DMS53 treated with DMSO at 0.1 percent for 48 hours (cell line): ENCODE results near the gene ZNF85.
"Not testable (repeated sequence)": the region's sequence is repeated elsewhere in the genome, so short reads cannot be mapped to it uniquely, and the experiment has no call there.

Experiments
- DNase-seq: peaks from one replicate; lab custom pipeline; 2025; ENCODE audit not compliant: unreplicated experiment; lab: John Stamatoyannopoulos, UW

The ZNF85 gene

GRCh38 chr19:20923077-20923871, at the start of gene ZNF85:
Gene ZNF85, plus strand, starts transcription at chr19:20923251. Its CDS starts 150 bp downstream, at chr19:20923401.
- DNase-seq = peak; percentile 90

- DNase-seq = no peak
Measured at GRCh38 chr19:20879501-20879900, 43.5 kb upstream of the ZNF85 start.

GRCh38 chr19:20912973-20913372, 10.1 kb upstream of the ZNF85 start:
- no peak for DNase-seq

- no peak for DNase-seq
Measured at GRCh38 chr19:20925481-20925880, 2.4 kb downstream of the ZNF85 start.

GRCh38 chr19:20926796-20927195, 3.7 kb downstream of the ZNF85 start:
- DNase-seq = no peak

- no peak for DNase-seq
Measured at GRCh38 chr19:20928371-20928770, 5.3 kb downstream of the ZNF85 start.

GRCh38 chr19:20936322-20936947, 13.4 kb downstream of the ZNF85 start:
- not testable (repeated sequence) for DNase-seq

GRCh38 chr19:20952561-20953095, 29.6 kb downstream of the ZNF85 start:
- not testable (repeated sequence) for DNase-seq

GRCh38 chr19:20964798-20965197, 41.7 kb downstream of the ZNF85 start:
- DNase-seq = peak; percentile 60

GRCh38 chr19:20968092-20968491, 45.0 kb downstream of the ZNF85 start:
- no peak for DNase-seq

- peak; percentile 45 for DNase-seq
Measured at GRCh38 chr19:20969498-20969897, 46.4 kb downstream of the ZNF85 start.

- no peak for DNase-seq
Measured at GRCh38 chr19:20969898-20970297, 46.8 kb downstream of the ZNF85 start.

GRCh38 chr19:20992788-20993187, 69.7 kb downstream of the ZNF85 start:
- DNase-seq = not testable (repeated sequence)

- DNase-seq = peak; percentile 82
Measured at GRCh38 chr19:20999731-21000352, 76.8 kb downstream of the ZNF85 start.
